ENCODE data around the gene TYW3. TPM values are rescaled to one million over a fixed set of nuclear protein-coding genes. Genes with fewer than 3 reads are reported as not detected.
A peak's percentile ranks its signal among the peaks of the same experiment; 100 is the strongest.

TYW3 gene
- total and polyA plus RNA-seq, 2 of the 13 experiments (the other 11 are each of a cell fraction or from before 2014, with no cell fraction given), result 17.6 to 45.8 TPM

DNA sequence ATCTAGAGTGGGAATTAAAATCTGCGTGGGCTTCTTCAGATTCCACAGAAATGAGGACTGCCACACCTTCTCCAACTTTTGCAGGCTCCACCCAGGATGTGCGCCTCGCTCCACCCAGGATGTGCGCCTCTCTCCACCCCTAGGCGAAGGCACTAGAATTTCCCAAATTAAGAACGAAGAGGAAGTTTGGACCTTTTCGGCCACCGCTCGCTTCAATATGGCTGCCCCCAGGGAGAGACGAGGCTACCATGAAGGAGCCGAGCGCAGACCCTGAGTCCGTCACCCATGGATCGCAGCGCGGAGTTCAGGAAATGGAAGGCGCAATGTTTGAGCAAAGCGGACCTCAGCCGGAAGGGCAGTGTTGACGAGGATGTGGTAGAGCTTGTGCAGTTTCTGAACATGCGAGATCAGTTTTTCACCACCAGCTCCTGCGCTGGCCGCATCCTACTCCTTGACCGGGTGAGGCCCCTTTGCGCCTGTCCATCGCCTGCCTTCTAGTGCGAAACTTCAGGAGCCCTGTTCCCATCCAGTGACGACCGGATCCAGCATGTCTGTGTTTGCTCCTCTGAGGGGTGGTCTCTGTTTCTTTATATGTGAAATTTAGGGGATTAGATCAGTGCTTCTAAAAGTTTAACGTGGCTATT is at the start of gene TYW3, which contains the start of gene CRYZ (continued):
- no peak for TF ChIP-seq SOX13 (IDR thresholded peaks at IDR 0.05)
- TF ChIP-seq SOX13 (CRISPR knock-in tag; conservative IDR thresholded peaks at IDR 0.05 in 1 of 2, IDR thresholded peaks at IDR 0.05 in 1 of 2), result peak in 1 of 2 experiments; percentile 40; a peak in 2 of 4 replicates
- no peak for TF ChIP-seq ZNF44 (CRISPR knock-in tag; IDR thresholded peaks at IDR 0.05)
- TF ChIP-seq RXRB (CRISPR knock-in tag; IDR thresholded peaks at IDR 0.05; ENCODE audit: borderline replicate concordance), result peak; percentile 55
- TF ChIP-seq ZNF567 (CRISPR knock-in tag; IDR thresholded peaks at IDR 0.05; ENCODE audit: borderline replicate concordance), result peak; percentile 15; the same call in 1 of the 2 replicates
- 0 out of 2 replicates have a peak, but pooled peaks have one; percentile 40 for TF ChIP-seq STAT5B (CRISPR knock-in tag; IDR thresholded peaks at IDR 0.05)
- peak; percentile 96 for TF ChIP-seq GATAD1 (CRISPR knock-in tag; IDR thresholded peaks at IDR 0.05)
- 0 out of 2 replicates have a peak, but pooled peaks have one; percentile 53 for TF ChIP-seq ATF6 (CRISPR knock-in tag; conservative IDR thresholded peaks at IDR 0.05)
- peak; percentile 74 for TF ChIP-seq ZNF468 (CRISPR knock-in tag; IDR thresholded peaks at IDR 0.05)
- TF ChIP-seq ATF7-NPFF (CRISPR knock-in tag; IDR thresholded peaks at IDR 0.05; ENCODE audit: low read depth), result no peak
- TF ChIP-seq ZNF264 (CRISPR knock-in tag; IDR thresholded peaks at IDR 0.05), result peak; percentile 58; the same call in 1 of the 2 replicates
- TF ChIP-seq ELF3 (CRISPR knock-in tag; IDR thresholded peaks at IDR 0.05), result peak; percentile 81
- TF ChIP-seq NFIB (CRISPR knock-in tag; IDR thresholded peaks at IDR 0.05; ENCODE audit: borderline replicate concordance), result no peak
- no peak for TF ChIP-seq TP53 (CRISPR knock-in tag; conservative IDR thresholded peaks at IDR 0.05)
- TF ChIP-seq MEIS2 (CRISPR knock-in tag; IDR thresholded peaks at IDR 0.05), result no peak
- peak; percentile 57; the same call in 1 of the 2 replicates for TF ChIP-seq ZKSCAN8 (CRISPR knock-in tag; IDR thresholded peaks at IDR 0.05; ENCODE audit: borderline replicate concordance)
- TF ChIP-seq TCF12 (IDR thresholded peaks at IDR 0.05), result no peak
- 0 out of 2 replicates have a peak, but pooled peaks have one; percentile 83 for TF ChIP-seq TCF12 (CRISPR knock-in tag; IDR thresholded peaks at IDR 0.05)
- TF ChIP-seq ATAD3A (CRISPR knock-in tag; IDR thresholded peaks at IDR 0.05), result peak; percentile 46; the same call in 1 of the 2 replicates
- peak; percentile 80; the same call in 1 of the 2 replicates for TF ChIP-seq ZNF205 (CRISPR knock-in tag; IDR thresholded peaks at IDR 0.05)
- no peak for TF ChIP-seq ZNF260 (CRISPR knock-in tag; IDR thresholded peaks at IDR 0.05; ENCODE audit: borderline replicate concordance, low read depth)
- peak; percentile 73; the same call in 1 of the 2 replicates for TF ChIP-seq KDM4B (CRISPR knock-in tag; IDR thresholded peaks at IDR 0.05)
- peak; percentile 66 for TF ChIP-seq HCFC1 (IDR thresholded peaks at IDR 0.05; ENCODE audit: low read depth, low read length)
- peak; percentile 82 for TF ChIP-seq ZHX2 (IDR thresholded peaks at IDR 0.05; ENCODE audit: low read depth)
- TF ChIP-seq ZHX2 (CRISPR knock-in tag; IDR thresholded peaks at IDR 0.05; ENCODE audit: borderline replicate concordance), result no peak

Data from HepG2 (cell line).